DND-41 (cell line): ENCODE data around the gene COL23A1.

Source experiments
- ATAC-seq: fragments of 200-7000 bp; cut with Tn5 transposase; 3 replicates; pipeline ENCODE4 v1.9.1; 2021; ENCODE audit warnings: low read depth; ENCODE audit not compliant: insufficient read depth
- DNase-seq: peaks from one replicate; pipeline ENCODE4 v3.0.0-alpha.2; 2020
- H2AFZ ChIP-seq: 2 replicates; pipeline ENCODE4 v1.6.0; 2012; ENCODE audit warnings: low read depth, low read length
- H3K27ac ChIP-seq: 2 replicates; pipeline ENCODE4 v1.5.1; 2012; ENCODE audit warnings: low read length, inconsistent platforms
- H3K27me3 ChIP-seq: fragments of 200-600 bp; sonication (generic); 2 replicates; pipeline ENCODE4 v1.6.0; 2012; ENCODE audit warnings: low read length, mild to moderate bottlenecking, inconsistent platforms; ENCODE audit not compliant: insufficient read depth, poor library complexity
- H3K36me3 ChIP-seq: 2 replicates; pipeline ENCODE4 v1.5.1; 2012; ENCODE audit warnings: low read length, inconsistent platforms; ENCODE audit not compliant: insufficient read depth
- H3K4me1 ChIP-seq: 2 replicates; pipeline ENCODE4 v1.5.1; 2012; ENCODE audit warnings: mild to moderate bottlenecking, low read length; ENCODE audit not compliant: insufficient read depth
- H3K4me2 ChIP-seq: 2 replicates; pipeline ENCODE4 v1.6.0; 2012; ENCODE audit warnings: mild to moderate bottlenecking, moderate library complexity, low read length, inconsistent platforms; ENCODE audit not compliant: insufficient read depth
- H3K4me3 ChIP-seq, 2 experiments: fragments of 200-600 bp in 1 of 2; shearing (Covaris generic) in 1 of 2; 2 replicates each; pipeline ENCODE4 v1.5.1; 2012 to 2016; ENCODE audit warnings: inconsistent platforms in 2 of 2, low read length in 2 of 2, mild to moderate bottlenecking in 2 of 2, low read depth in 1 of 2, moderate library complexity in 1 of 2
- H3K79me2 ChIP-seq: 2 replicates; pipeline ENCODE4 v1.6.0; 2012; ENCODE audit warnings: low read length, inconsistent platforms; ENCODE audit not compliant: insufficient read depth
- H3K9ac ChIP-seq: 2 replicates; pipeline ENCODE4 v1.6.0; 2012; ENCODE audit warnings: low read depth, mild to moderate bottlenecking, inconsistent platforms, low read length, moderate library complexity
- H3K9me3 ChIP-seq: 2 replicates; pipeline ENCODE4 v1.5.1; 2012; ENCODE audit warnings: low read length, moderate library complexity, mild to moderate bottlenecking, inconsistent platforms; ENCODE audit not compliant: insufficient read depth, severe bottlenecking
- H4K20me1 ChIP-seq: 2 replicates; pipeline ENCODE4 v1.6.0; 2012; ENCODE audit warnings: low read length; ENCODE audit not compliant: insufficient read depth
- EZH2 ChIP-seq: IDR thresholded peaks from 3 replicates; pipeline ENCODE4 v1.6.1; 2012; ENCODE audit warnings: borderline replicate concordance, low read depth, mild to moderate bottlenecking, moderate library complexity, low read length, inconsistent platforms; ENCODE audit not compliant: severe bottlenecking
- TF ChIP-seq, protein P1 (sequence below): IDR thresholded peaks from 2 replicates; pipeline ENCODE4 v1.5.1; 2012; ENCODE audit warnings: borderline replicate concordance, low read length, moderate library complexity, mild to moderate bottlenecking; ENCODE audit not compliant: poor library complexity, severe bottlenecking; ENCODE audit errors: extremely low read depth

COL23A1 gene

DNA sequence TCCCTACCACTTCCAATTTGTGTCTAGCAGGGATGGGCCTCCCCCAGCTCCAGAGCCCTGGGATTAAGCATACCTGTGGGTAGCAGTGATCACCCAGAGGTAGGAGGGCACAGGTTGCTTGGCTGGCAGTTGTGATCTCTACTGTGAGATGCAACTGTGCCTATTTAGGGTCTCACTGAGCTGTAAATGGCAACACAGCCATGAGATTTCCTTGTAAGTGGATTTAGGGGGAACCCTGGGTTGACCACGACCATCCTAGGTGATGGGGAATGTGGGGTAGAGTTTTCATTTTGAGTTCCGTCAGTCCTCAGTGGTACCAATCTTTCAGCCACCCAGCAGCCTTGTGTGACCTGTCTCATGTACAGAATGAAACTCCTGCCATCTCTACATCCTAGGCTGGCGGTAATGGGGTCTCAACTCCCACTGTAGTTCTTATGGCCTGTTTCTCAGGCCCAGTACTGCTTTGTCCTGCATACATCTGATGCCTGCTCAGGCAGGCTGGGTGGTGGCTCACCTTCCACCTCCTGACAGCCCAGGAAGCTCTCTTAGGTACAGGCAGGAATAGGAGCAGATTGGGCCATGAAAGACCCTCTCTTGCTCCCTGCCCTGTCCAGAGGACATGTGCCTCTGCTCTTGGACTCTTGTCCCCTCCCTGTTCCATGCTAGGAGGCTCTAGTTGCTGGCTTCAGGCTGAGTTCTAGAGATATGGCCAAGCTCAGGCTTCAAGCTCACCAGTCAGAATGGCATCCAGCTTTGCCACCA, 377.8 kb downstream of the COL23A1 start:
- no peaks in the 10 kb centered on the region for H3K27me3 ChIP-seq
- ATAC-seq (peak; percentile 6; the same call in 2 of the 3 replicates), DNase-seq (no peak)
- peaks cover 21% of the 10 kb centered on the region for H3K4me1 ChIP-seq
- TF ChIP-seq EZH2: no peak
- TF ChIP-seq, protein P1, sequence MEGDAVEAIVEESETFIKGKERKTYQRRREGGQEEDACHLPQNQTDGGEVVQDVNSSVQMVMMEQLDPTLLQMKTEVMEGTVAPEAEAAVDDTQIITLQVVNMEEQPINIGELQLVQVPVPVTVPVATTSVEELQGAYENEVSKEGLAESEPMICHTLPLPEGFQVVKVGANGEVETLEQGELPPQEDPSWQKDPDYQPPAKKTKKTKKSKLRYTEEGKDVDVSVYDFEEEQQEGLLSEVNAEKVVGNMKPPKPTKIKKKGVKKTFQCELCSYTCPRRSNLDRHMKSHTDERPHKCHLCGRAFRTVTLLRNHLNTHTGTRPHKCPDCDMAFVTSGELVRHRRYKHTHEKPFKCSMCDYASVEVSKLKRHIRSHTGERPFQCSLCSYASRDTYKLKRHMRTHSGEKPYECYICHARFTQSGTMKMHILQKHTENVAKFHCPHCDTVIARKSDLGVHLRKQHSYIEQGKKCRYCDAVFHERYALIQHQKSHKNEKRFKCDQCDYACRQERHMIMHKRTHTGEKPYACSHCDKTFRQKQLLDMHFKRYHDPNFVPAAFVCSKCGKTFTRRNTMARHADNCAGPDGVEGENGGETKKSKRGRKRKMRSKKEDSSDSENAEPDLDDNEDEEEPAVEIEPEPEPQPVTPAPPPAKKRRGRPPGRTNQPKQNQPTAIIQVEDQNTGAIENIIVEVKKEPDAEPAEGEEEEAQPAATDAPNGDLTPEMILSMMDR: no peak
- H3K9ac ChIP-seq: no peak overlapping the region
- peaks cover 89% of the 10 kb centered on the region for H4K20me1 ChIP-seq
- H3K79me2 ChIP-seq: peaks cover 54% of the 10 kb centered on the region
- H3K9me3 ChIP-seq: no peaks in the 10 kb centered on the region
- no peak overlapping the region for H3K27ac ChIP-seq
- no peak overlapping the region for H3K4me3 ChIP-seq
- H3K36me3 ChIP-seq: peaks cover 98% of the 10 kb centered on the region
- H3K4me2 ChIP-seq: no peak overlapping the region
- no peak overlapping the region for H2AFZ ChIP-seq

DNA sequence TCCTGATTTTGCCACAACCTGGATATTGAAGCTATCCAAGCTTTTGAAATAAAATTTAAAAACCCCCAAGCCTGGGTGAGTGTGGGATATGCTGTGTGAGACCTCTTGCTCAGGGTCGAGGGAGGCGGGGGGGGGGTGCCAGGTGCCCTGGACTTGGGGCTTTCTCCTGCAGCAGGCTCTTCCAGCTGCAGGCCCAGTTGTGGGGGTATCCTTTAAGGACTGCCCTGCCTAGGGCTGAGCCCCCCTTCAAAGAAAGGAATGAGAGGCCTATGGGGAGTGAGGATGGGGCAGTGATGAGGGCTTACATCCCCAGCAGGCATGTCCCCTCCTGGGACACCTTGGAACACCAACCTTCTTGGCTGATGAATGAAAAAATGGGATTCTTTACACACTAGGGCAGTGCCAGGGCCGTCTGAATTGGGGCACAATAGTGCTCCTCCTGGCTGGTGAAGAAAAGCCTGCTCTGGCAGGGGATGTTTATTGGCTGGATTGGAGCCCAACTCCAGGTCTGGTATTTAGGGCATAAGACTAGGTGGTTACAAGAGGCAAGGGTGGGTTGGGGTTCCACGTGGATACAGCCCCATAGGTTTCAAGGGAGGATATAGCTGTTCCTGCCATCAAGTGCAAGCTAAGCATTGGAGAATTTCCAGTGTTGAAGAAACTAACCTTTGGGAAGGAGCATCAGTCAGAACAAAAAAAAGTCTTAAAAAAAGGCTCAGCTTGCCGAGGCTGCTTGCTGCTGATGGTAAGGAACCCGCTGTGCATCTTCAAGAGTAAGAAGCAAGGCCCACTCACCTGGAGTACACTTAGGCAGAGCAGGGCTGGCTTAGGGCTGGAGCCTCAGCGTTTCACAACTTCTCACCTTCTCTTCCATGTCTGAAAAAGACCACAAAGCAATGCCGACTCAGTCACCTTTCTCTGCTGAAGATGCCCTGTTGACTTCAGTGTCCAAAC, 378.8 kb downstream of the COL23A1 start:
- peaks cover 31% of the 10 kb centered on the region for H3K4me1 ChIP-seq
- H3K27me3 ChIP-seq: no peaks in the 10 kb centered on the region
- H3K9ac ChIP-seq: no peak overlapping the region
- peaks cover 99% of the 10 kb centered on the region for H3K36me3 ChIP-seq
- DNase-seq: no peak
- no peak overlapping the region for H3K4me3 ChIP-seq
- no peaks in the 10 kb centered on the region for H3K9me3 ChIP-seq
- no peak overlapping the region for H2AFZ ChIP-seq
- H3K4me2 ChIP-seq: no peak overlapping the region
- peaks cover 65% of the 10 kb centered on the region for H3K79me2 ChIP-seq
- peaks cover 97% of the 10 kb centered on the region for H4K20me1 ChIP-seq
- H3K27ac ChIP-seq: no peak overlapping the region
- no peak for TF ChIP-seq EZH2
- TF ChIP-seq, protein P1: no peak
- ATAC-seq: peak; percentile 6

DNA sequence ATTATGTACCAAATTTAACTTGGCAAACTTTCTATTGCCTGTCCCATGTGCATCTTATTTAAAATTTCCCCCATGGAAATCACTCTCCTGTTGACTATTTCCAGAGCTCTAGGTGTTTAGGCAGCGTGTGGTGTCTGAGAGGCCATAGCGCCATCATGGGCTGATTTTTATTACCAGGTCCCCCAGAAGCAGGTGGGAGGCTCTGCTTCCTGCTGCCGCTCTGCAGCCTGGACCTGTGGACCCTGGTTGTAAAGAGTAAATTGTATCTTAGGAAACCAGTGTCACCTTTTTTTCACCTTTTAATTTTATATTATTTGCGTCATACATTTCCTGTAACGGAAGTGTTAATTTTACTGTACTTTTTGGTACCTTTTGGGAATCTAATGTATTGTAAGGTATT, 379.5 kb downstream of the COL23A1 start:
- no peak overlapping the region for H3K27ac ChIP-seq
- peaks cover 99% of the 10 kb centered on the region for H3K36me3 ChIP-seq
- H3K4me3 ChIP-seq: no peak overlapping the region
- no peak for ATAC-seq
- no peak for DNase-seq
- no peak overlapping the region for H2AFZ ChIP-seq
- H4K20me1 ChIP-seq: peaks cover 97% of the 10 kb centered on the region
- no peak overlapping the region for H3K4me2 ChIP-seq
- no peaks in the 10 kb centered on the region for H3K9me3 ChIP-seq
- no peaks in the 10 kb centered on the region for H3K27me3 ChIP-seq
- peaks cover 38% of the 10 kb centered on the region for H3K4me1 ChIP-seq
- H3K9ac ChIP-seq: no peak overlapping the region
- H3K79me2 ChIP-seq: peaks cover 72% of the 10 kb centered on the region
- TF ChIP-seq EZH2: no peak
- TF ChIP-seq, protein P1: no peak
